ENCODE results near the gene MMS22L. TPM values are rescaled to one million over a fixed set of nuclear protein-coding genes. Genes with fewer than 3 reads are reported as not detected.

The MMS22L gene
- polyA plus RNA-seq (5.4 to 14.3 TPM (median 7.1 TPM) in 3 replicates), polyA minus RNA-seq (12.5 to 27.2 TPM (median 12.7 TPM) in 3 replicates)
- 0.69 TPM for polyA plus RNA-seq (2011; ENCODE audit: low read depth)
- polyA plus RNA-seq (2011; cell fraction: cytosol; rRNA removed), result 3.0 and 5.8 TPM in 2 replicates
- 5.9 and 6.8 TPM in 2 replicates for polyA plus RNA-seq (2011; cell fraction: nucleus; rRNA removed)
- 3.4 and 5.8 TPM in 2 replicates for polyA plus RNA-seq (2012; ENCODE audit: low replicate concordance)
- 5.0 TPM for polyA minus RNA-seq (2011; cell fraction: cytosol; rRNA and poly(A)+ RNA removed)
- polyA minus RNA-seq (2011; cell fraction: nucleus; rRNA and poly(A)+ RNA removed), result 14.9 and 26.1 TPM in 2 replicates

DNA sequence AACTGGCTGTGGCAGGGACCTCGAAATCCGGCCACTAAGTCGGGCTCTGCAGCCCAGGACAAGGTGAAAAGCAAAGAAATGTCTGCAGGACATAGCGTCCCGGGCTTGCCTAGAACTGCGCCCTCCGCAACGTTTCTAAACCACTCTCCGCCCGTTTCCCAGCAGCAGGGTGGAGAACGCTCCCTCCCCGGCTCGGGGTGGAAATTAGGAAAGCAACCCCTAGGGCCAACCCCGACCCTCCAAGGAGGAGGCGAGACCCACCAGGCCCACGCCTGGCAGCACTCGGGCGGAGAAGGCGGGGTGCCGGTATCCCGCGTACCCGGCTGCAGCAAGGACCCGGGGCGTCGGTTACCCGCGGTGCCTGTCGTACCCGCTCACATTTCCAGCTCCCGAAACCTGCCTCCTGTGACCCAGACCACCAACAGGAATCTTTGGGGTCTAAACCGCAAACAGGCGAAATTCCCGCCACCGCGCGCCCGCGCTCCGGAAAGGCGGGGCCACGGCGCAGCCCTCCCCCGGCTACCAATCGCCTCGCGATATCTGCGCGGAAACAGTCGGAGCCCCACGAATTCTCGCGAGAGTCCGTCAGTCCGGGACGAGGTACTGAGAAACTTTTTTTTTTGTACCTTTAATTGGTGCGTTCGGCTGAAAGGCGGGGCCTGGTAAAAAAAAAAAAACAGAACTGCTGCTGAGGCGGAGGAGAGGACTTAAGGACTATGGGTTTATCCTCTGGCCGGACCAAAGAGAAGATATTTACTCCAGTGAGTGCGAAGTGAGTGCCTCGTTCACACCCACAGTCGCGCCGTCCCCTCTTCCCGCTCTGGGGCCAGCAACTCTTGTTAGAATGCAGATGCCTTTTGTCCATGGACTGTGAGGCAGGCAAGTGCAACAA is at the start of gene MMS22L:
MMS22L (minus strand) TSS at position 491 of the 892 bp plus-strand sequence. CDS start 739 bp downstream, outside the sequence.
- Histone ChIP-seq H2AFZ (ENCODE audit: control insufficient read depth, low read length) (peak within 1 kb of the TSS; percentile 99), H3K9me3 (ENCODE audit: control insufficient read depth, low read depth, low read length) (no peaks in the 10 kb centered on the region), H3K27ac (ENCODE audit: control insufficient read depth, insufficient read depth, low read length) (peak within 1 kb of the TSS; percentile 76), H3K4me2 (ENCODE audit: control insufficient read depth, extremely low read depth, insufficient read depth, low read depth, low read length) (peak within 1 kb of the TSS; percentile 93), H3K79me2 (ENCODE audit: control insufficient read depth, insufficient read depth, low read length) (peaks cover 15% of the 10 kb centered on the region), H3K4me1 (ENCODE audit: control insufficient read depth, extremely low read depth, insufficient read depth, low read length) (peaks cover 16% of the 10 kb centered on the region), H3K4me3 (ENCODE audit: control insufficient read depth in 2 of 3, extremely low read depth in 1 of 3, insufficient read depth in 2 of 3, low read depth in 1 of 3, low read length in 3 of 3) (peak within 1 kb of the TSS; percentile 71 to 86 (median 83)), H4K20me1 (ENCODE audit: control insufficient read depth, extremely low read depth, insufficient read depth, low read length) (no peaks in the 10 kb centered on the region), H3K27me3 (ENCODE audit: control insufficient read depth, extremely low read depth, insufficient read depth, low read length) (no peaks in the 10 kb centered on the region), H3K9ac (ENCODE audit: control insufficient read depth, extremely low read depth, insufficient read depth, low read length) (peak within 1 kb of the TSS; percentile 85), H3K36me3 (ENCODE audit: control insufficient read depth in 2 of 2, extremely low read depth in 1 of 2, insufficient read depth in 2 of 2, low read length in 2 of 2) (no peaks in the 10 kb centered on the region), H3K9me1 (ENCODE audit: control insufficient read depth, extremely low read depth, insufficient read depth, low read length) (no peaks in the 10 kb centered on the region)
- dilution Hi-C loops (cut with MboI; ENCODE audit: extremely low pct_ligation_motif_present, low sequenced_read_pairs), result no loop called here
- DNase-seq (ENCODE audit: low read depth, low spot score) (peak; percentile 52), FAIRE-seq (peak; percentile 20)
- TF ChIP-seq, protein P1, sequence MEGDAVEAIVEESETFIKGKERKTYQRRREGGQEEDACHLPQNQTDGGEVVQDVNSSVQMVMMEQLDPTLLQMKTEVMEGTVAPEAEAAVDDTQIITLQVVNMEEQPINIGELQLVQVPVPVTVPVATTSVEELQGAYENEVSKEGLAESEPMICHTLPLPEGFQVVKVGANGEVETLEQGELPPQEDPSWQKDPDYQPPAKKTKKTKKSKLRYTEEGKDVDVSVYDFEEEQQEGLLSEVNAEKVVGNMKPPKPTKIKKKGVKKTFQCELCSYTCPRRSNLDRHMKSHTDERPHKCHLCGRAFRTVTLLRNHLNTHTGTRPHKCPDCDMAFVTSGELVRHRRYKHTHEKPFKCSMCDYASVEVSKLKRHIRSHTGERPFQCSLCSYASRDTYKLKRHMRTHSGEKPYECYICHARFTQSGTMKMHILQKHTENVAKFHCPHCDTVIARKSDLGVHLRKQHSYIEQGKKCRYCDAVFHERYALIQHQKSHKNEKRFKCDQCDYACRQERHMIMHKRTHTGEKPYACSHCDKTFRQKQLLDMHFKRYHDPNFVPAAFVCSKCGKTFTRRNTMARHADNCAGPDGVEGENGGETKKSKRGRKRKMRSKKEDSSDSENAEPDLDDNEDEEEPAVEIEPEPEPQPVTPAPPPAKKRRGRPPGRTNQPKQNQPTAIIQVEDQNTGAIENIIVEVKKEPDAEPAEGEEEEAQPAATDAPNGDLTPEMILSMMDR (optimal IDR thresholded peaks at IDR 0.05 in 1 of 3, IDR thresholded peaks at IDR 0.05 in 1 of 3, conservative IDR thresholded peaks at IDR 0.05 in 1 of 3; ENCODE audit: extremely low read depth in 1 of 3, insufficient read depth in 2 of 3, low read length in 3 of 3), result no peak
- no peak for TF ChIP-seq EZH2 (IDR thresholded peaks at IDR 0.05; ENCODE audit: low read length)

GRCh38 chr6:97322811-97323210 is 39.8 kb upstream of the MMS22L start:
- Histone ChIP-seq H2AFZ (ENCODE audit: control insufficient read depth, low read length) (no peak overlapping the region), H3K36me3 (ENCODE audit: control insufficient read depth in 2 of 2, extremely low read depth in 1 of 2, insufficient read depth in 2 of 2, low read length in 2 of 2) (no peaks in the 10 kb centered on the region), H3K27ac (ENCODE audit: control insufficient read depth, insufficient read depth, low read length) (no peak overlapping the region), H3K79me2 (ENCODE audit: control insufficient read depth, insufficient read depth, low read length) (no peaks in the 10 kb centered on the region), H3K4me3 (ENCODE audit: control insufficient read depth in 2 of 3, extremely low read depth in 1 of 3, insufficient read depth in 2 of 3, low read depth in 1 of 3, low read length in 3 of 3) (no peak overlapping the region), H3K9me3 (ENCODE audit: control insufficient read depth, low read depth, low read length) (no peaks in the 10 kb centered on the region), H3K9ac (ENCODE audit: control insufficient read depth, extremely low read depth, insufficient read depth, low read length) (no peak overlapping the region), H3K9me1 (ENCODE audit: control insufficient read depth, extremely low read depth, insufficient read depth, low read length) (no peaks in the 10 kb centered on the region), H3K4me2 (ENCODE audit: control insufficient read depth, extremely low read depth, insufficient read depth, low read depth, low read length) (peak overlapping the region; percentile 17), H3K27me3 (ENCODE audit: control insufficient read depth, extremely low read depth, insufficient read depth, low read length) (no peaks in the 10 kb centered on the region), H4K20me1 (ENCODE audit: control insufficient read depth, extremely low read depth, insufficient read depth, low read length) (no peaks in the 10 kb centered on the region), H3K4me1 (ENCODE audit: control insufficient read depth, extremely low read depth, insufficient read depth, low read length) (peaks cover 7% of the 10 kb centered on the region)
- TF ChIP-seq EZH2 (IDR thresholded peaks at IDR 0.05; ENCODE audit: low read length), result no peak
- TF ChIP-seq, protein P1 (optimal IDR thresholded peaks at IDR 0.05 in 1 of 3, IDR thresholded peaks at IDR 0.05 in 1 of 3, conservative IDR thresholded peaks at IDR 0.05 in 1 of 3; ENCODE audit: extremely low read depth in 1 of 3, insufficient read depth in 2 of 3, low read length in 3 of 3), result no peak
- dilution Hi-C loops (cut with MboI; ENCODE audit: extremely low pct_ligation_motif_present, low sequenced_read_pairs), result no loop called here
- no peak for DNase-seq (ENCODE audit: low read depth, low spot score)
- peak; percentile 58 for FAIRE-seq
